SJCRH30 (cell line): Measurements from ENCODE around the gene SPHK2. TPM values are rescaled to one million over a fixed set of nuclear protein-coding genes. Genes with fewer than 3 reads are reported as not detected.
A peak's percentile ranks its signal among the peaks of the same experiment; 100 is the strongest.
"Not testable (repeated sequence)": the region's sequence is repeated elsewhere in the genome, so short reads cannot be mapped to it uniquely, and the experiment has no call there.

Source experiments
- DNase-seq, 2 experiments: peaks; one replicate each; pipeline ENCODE4 v3.0.0-alpha.2; 2015 to 2020
- H3K27ac ChIP-seq: fragments of 250-450 bp; sonication (Bioruptor Pico); 2 replicates; pipeline ENCODE4 v1.5.1; 2020; ENCODE audit warnings: mild to moderate bottlenecking, moderate library complexity
- H3K27me3 ChIP-seq: fragments of 250-450 bp; sonication (Bioruptor Pico); 2 replicates; pipeline ENCODE4 v1.5.1; 2020; ENCODE audit warnings: mild to moderate bottlenecking, moderate library complexity
- H3K36me3 ChIP-seq: fragments of 250-450 bp; sonication (Bioruptor Pico); 2 replicates; pipeline ENCODE4 v1.5.1; 2020; ENCODE audit warnings: mild to moderate bottlenecking, moderate library complexity
- H3K4me1 ChIP-seq: fragments of 250-450 bp; sonication (Bioruptor Pico); 2 replicates; pipeline ENCODE4 v1.5.1; 2020; ENCODE audit warnings: mild to moderate bottlenecking, moderate library complexity
- H3K4me3 ChIP-seq: fragments of 250-450 bp; sonication (Bioruptor Pico); 2 replicates; pipeline ENCODE4 v1.5.1; 2020; ENCODE audit warnings: mild to moderate bottlenecking, moderate library complexity
- H3K9me3 ChIP-seq: fragments of 250-450 bp; sonication (Bioruptor Pico); replicated peaks from 2 replicates; pipeline ENCODE4 v1.5.1; 2020; ENCODE audit warnings: mild to moderate bottlenecking, moderate library complexity
- total RNA-seq: library from RNA; depleted of rRNA; stranded (reverse); fragments of >200 nt; shearing (Covaris generic); gene quantifications from 2 replicates; pipeline ENCODE4 v1.2.3, GENCODE V29; 2014

The SPHK2 gene
- total RNA-seq, 1 experiment from 2014 or later, result 17.4 TPM

DNA sequence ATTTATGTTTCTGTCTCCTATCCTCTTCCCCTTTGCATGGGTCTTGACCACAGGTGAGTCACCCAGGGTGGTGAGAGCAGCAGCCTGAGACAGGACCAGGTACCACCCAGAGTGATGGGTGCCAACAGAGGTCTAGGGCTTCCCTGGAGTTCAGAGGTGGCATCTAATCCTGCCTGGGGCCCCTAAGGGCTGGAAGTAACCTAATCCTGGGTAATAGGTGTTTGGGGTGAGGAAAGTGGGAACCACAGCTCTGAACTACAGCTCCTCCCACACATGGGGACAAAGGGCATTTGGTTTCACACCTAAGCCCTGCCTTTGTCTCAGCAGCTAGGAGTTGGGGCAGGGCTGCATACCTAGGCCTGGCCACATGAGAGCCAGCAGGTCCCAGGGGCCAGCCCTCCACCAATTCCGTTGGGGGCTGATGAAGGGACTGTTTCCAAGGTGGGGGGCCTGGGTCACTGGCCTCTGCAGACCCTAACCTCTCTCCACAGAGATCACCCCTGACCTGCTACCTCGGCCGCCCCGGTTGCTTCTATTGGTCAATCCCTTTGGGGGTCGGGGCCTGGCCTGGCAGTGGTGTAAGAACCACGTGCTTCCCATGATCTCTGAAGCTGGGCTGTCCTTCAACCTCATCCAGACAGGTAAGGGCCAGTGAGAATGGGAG lies 8.0 kb downstream of the SPHK2 start:
- DNase-seq, result no peak
- H3K27ac ChIP-seq, result no peak overlapping the region
- peaks cover 6% of the 10 kb centered on the region; the same call in 1 of the 2 replicates for H3K36me3 ChIP-seq

DNA sequence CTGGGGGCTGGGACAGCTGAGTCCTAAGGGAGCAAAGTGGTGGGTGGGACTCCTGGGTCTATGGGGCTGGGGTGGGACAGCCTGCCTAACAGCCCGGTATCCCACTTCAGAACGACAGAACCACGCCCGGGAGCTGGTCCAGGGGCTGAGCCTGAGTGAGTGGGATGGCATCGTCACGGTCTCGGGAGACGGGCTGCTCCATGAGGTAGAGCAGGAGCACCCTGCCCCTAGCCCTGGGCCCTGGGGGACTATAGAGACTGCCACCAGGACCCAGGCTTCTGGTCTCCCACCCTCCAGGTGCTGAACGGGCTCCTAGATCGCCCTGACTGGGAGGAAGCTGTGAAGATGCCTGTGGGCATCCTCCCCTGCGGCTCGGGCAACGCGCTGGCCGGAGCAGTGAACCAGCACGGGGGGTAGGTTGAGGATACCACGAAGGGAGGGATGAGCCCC lies 8.6 kb downstream of the SPHK2 start:
- Histone ChIP-seq H3K27me3 (no peaks in the 10 kb centered on the region), H3K4me3 (no peak overlapping the region), H3K27ac (no peak overlapping the region), H3K4me1 (peaks cover 9% of the 10 kb centered on the region; the same call in 1 of the 2 replicates), H3K9me3 (no peaks in the 10 kb centered on the region), H3K36me3 (peaks cover 6% of the 10 kb centered on the region; the same call in 1 of the 2 replicates)
- DNase-seq, result no peak

More for the DNA sequence above, 8.0 kb downstream of the SPHK2 start:
- Histone ChIP-seq H3K4me1 (peaks cover 9% of the 10 kb centered on the region; the same call in 1 of the 2 replicates), H3K4me3 (no peak overlapping the region), H3K27me3 (no peaks in the 10 kb centered on the region), H3K9me3 (no peaks in the 10 kb centered on the region)

DNA sequence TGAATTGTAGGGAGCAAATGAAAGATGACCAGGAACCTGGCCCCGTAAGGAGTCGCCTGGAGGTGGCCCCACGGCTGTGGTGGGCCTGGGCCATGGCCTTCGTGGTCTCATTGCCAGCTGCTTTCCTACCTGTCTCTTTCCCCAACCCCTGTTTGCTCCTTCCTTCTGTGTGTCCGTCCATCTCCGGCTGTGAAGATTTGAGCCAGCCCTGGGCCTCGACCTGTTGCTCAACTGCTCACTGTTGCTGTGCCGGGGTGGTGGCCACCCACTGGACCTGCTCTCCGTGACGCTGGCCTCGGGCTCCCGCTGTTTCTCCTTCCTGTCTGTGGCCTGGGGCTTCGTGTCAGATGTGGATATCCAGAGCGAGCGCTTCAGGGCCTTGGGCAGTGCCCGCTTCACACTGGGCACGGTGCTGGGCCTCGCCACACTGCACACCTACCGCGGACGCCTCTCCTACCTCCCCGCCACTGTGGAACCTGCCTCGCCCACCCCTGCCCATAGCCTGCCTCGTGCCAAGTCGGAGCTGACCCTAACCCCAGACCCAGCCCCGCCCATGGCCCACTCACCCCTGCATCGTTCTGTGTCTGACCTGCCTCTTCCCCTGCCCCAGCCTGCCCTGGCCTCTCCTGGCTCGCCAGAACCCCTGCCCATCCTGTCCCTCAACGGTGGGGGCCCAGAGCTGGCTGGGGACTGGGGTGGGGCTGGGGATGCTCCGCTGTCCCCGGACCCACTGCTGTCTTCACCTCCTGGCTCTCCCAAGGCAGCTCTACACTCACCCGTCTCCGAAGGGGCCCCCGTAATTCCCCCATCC lies 9.4 kb downstream of the SPHK2 start:
- no peak for DNase-seq
- no peak overlapping the region for H3K4me3 ChIP-seq
- no peaks in the 10 kb centered on the region for H3K9me3 ChIP-seq
- H3K4me1 ChIP-seq, result peaks cover 13% of the 10 kb centered on the region
- no peak overlapping the region for H3K27ac ChIP-seq
- H3K27me3 ChIP-seq, result no peaks in the 10 kb centered on the region
- peaks cover 6% of the 10 kb centered on the region; the same call in 1 of the 2 replicates for H3K36me3 ChIP-seq

DNA sequence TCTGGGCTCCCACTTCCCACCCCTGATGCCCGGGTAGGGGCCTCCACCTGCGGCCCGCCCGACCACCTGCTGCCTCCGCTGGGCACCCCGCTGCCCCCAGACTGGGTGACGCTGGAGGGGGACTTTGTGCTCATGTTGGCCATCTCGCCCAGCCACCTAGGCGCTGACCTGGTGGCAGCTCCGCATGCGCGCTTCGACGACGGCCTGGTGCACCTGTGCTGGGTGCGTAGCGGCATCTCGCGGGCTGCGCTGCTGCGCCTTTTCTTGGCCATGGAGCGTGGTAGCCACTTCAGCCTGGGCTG lies 9.9 kb downstream of the SPHK2 start:
- Histone ChIP-seq H3K27me3 (no peaks in the 10 kb centered on the region), H3K4me3 (no peak overlapping the region), H3K4me1 (peaks cover 18% of the 10 kb centered on the region), H3K9me3 (no peaks in the 10 kb centered on the region), H3K27ac (no peak overlapping the region), H3K36me3 (peaks cover 6% of the 10 kb centered on the region; the same call in 1 of the 2 replicates)
- no peak for DNase-seq

DNA sequence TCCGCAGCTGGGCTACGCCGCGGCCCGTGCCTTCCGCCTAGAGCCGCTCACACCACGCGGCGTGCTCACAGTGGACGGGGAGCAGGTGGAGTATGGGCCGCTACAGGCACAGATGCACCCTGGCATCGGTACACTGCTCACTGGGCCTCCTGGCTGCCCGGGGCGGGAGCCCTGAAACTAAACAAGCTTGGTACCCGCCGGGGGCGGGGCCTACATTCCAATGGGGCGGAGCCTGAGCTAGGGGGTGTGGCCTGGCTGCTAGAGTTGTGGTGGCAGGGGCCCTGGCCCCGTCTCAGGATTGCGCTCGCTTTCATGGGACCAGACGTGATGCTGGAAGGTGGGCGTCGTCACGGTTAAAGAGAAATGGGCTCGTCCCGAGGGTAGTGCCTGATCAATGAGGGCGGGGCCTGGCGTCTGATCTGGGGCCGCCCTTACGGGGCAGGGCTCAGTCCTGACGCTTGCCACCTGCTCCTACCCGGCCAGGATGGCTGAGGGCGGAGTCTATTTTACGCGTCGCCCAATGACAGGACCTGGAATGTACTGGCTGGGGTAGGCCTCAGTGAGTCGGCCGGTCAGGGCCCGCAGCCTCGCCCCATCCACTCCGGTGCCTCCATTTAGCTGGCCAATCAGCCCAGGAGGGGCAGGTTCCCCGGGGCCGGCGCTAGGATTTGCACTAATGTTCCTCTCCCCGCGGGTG lies 10.4 kb downstream of the SPHK2 start:
- no peak for DNase-seq
- Histone ChIP-seq H3K27ac (no peak overlapping the region), H3K4me1 (peaks cover 20% of the 10 kb centered on the region), H3K36me3 (peaks cover 6% of the 10 kb centered on the region; the same call in 1 of the 2 replicates), H3K9me3 (no peaks in the 10 kb centered on the region), H3K4me3 (no peak overlapping the region), H3K27me3 (no peaks in the 10 kb centered on the region)

DNA sequence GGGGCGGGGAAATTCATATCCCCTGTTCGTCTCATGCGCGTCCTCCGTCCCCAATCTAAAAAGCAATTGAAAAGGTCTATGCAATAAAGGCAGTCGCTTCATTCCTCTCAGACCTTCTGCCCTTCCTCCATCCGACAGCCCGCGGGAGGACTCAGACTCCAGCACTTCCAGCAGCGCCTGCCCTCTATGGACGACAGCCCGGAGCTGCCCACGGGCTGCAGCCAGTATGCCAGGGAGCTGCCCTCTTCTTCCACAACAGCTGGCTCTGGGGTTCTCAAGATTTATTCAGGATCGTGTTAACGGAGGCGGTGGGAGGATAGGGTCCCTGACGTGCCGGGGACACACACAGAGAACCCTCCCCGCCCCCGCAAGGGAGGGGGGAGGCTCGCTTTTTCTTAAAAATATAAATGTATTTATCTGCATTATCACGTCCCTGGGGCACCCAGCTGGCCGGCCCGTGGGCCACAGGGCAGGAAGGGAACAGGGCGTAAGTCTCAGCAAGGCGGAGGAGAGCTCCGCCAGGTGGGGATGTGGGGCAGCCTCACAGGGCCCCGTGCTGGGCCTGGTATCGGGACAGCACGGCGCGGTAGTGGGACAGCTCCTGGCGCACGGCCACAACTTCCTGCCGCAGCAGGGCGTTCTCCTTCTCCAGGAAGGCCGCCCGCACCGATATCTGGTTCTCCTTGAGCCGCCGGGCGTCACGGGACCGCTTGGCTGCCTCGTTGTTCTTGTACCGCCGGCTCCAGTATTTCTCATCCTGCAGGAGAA lies 11.2 kb downstream of the SPHK2 start:
- H3K4me1 ChIP-seq, result peaks cover 19% of the 10 kb centered on the region
- H3K9me3 ChIP-seq, result no peaks in the 10 kb centered on the region
- H3K36me3 ChIP-seq, result peaks cover 6% of the 10 kb centered on the region; the same call in 1 of the 2 replicates
- no peak for DNase-seq
- no peak overlapping the region for H3K27ac ChIP-seq
- H3K4me3 ChIP-seq, result no peak overlapping the region
- no peaks in the 10 kb centered on the region for H3K27me3 ChIP-seq

DNA sequence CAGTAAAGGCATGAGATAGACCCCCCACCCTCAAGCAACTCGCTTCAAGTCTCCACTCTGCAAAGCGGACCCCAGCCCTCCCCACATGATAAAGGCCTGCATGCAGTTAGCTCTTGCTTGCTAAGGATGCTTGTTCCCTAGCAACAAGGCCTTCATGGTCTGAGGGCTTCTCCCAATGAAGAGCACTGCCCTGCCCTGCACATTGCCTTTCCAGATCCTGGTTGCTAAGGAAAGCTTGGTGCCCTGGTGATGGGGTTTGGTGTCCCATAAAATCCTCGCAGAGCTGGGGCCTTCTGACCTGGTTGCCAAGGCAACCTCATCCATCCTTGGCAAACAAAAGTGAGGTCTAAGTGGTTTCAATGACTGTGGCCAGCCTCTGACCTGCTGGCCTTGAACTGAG lies 11.9 kb downstream of the SPHK2 start:
- no peak for DNase-seq
- Histone ChIP-seq H3K4me3 (no peak overlapping the region), H3K9me3 (no peaks in the 10 kb centered on the region), H3K27ac (no peak overlapping the region), H3K27me3 (no peaks in the 10 kb centered on the region), H3K4me1 (peaks cover 19% of the 10 kb centered on the region), H3K36me3 (peaks cover 6% of the 10 kb centered on the region; the same call in 1 of the 2 replicates)

DNA sequence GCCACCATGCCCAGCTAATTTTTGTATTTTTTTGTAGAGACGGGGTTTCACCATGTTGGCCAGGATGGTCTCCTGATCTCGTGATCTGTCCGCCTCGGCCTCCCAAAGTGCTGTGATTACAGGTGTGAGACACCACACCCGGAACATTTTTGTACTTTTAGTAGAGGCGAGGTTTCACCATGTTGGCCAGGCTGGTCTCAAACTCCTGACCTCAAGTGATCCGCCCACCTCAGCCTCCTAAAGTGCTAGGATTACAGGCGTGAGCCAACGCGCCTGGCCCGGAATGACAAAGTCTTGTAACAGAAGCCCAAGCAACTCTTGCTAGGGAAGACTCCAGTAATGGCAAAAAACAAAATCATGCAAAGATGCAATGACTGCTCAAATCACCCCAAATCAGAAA lies 13.0 kb downstream of the SPHK2 start:
- H3K36me3 ChIP-seq, H3K4me3 ChIP-seq, DNase-seq, H3K27me3 ChIP-seq, H3K27ac ChIP-seq, H3K9me3 ChIP-seq: not testable (repeated sequence)
- H3K4me1 ChIP-seq, result peaks cover 21% of the 10 kb centered on the region

DNA sequence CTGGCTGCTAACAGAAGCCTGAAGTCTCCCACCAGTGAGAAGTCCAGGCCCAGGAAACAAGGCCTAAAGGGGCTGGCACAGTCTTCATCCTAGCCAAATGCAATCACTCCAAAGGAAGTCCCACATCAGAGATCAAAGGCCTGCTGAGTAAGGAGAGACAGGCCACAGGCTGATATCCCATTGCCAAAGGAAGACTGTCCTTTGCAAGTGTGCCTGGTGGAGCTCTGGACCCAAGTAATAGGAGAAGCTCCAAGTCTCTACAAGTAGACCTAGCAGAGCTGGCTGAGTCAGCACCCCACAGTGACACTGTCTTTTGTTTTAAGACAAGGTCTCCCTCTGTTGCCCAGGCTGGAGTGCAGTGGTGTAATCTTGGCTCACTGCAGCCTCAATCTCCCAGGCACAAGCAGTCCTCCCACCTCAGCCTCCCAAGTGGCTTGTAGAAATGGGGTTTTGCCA lies 13.4 kb downstream of the SPHK2 start:
- H3K27ac ChIP-seq, result no peak overlapping the region
- H3K4me1 ChIP-seq, result peaks cover 21% of the 10 kb centered on the region
- no peaks in the 10 kb centered on the region for H3K27me3 ChIP-seq
- H3K4me3 ChIP-seq, result no peak overlapping the region
- no peaks in the 10 kb centered on the region for H3K9me3 ChIP-seq
- H3K36me3 ChIP-seq, result peaks cover 6% of the 10 kb centered on the region; the same call in 1 of the 2 replicates
- DNase-seq, result peak in 1 of 2 experiments; percentile 45

DNA sequence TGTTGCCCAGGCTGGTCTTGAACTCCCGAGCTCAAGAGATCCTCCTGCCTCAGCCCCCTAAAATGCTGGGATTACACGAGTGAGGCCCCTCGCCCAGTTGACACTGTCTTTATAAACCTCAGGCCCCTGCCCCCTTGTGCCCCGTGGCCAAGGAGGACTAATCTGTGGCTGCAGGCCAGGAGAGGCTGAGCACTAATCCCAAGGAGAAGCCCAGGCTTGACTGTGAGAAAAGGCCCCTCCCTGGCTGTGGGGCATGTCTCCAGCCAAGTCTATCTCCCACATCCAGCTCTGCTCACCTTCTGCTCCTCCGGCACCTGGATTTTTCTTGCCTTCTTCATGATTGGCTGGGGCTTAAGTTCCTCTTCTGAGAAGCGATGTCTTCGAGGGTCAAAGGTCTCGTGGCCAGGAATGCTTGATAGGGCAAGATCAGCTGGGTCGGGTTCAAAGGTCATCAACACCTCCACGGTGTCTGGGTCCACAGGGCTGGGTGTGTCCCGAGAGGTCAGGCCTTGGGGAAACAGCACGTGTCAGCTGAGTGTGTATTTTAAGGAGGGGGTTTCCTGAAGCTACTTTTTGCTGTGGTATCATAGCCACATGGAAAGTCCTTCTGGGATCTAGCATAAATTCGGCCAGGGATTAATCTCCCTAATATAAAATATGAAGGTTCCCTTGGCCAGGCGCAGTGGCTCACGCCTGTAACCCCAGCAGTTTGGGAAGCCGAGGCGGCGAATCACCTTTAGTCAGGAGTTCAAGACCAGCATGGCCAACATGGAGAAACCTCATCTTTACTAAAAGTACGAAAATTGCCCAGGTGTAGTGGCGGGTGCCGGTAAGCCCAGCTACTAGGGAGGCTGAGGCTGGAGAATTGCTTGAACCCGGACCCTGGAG lies 14.1 kb downstream of the SPHK2 start:
- DNase-seq, result no peak
- peak overlapping the region; percentile 50 for H3K4me3 ChIP-seq
- peak overlapping the region; percentile 58; the same call in 1 of the 2 replicates for H3K27ac ChIP-seq
- no peaks in the 10 kb centered on the region for H3K27me3 ChIP-seq
- H3K36me3 ChIP-seq, result peaks cover 6% of the 10 kb centered on the region; the same call in 1 of the 2 replicates
- H3K9me3 ChIP-seq, result no peaks in the 10 kb centered on the region
- H3K4me1 ChIP-seq, result peaks cover 23% of the 10 kb centered on the region

DNA sequence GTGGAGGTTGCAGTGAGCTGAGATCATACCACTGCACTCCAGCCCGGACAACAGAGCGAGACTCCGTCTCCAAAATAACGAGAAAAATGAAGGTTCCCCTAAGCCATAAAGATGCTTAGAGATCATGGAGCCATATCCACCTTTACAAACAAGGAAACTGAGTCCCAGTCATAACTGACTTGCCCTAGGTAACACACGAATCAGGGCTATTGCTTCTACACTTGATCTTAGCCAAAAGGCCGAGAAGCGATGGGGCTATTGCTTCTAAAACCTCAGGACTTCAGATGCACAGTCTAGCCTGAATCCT lies 14.7 kb downstream of the SPHK2 start:
- H3K4me1 ChIP-seq, result peaks cover 26% of the 10 kb centered on the region
- H3K36me3 ChIP-seq, result peaks cover 6% of the 10 kb centered on the region; the same call in 1 of the 2 replicates
- H3K9me3 ChIP-seq, result no peaks in the 10 kb centered on the region
- H3K27me3 ChIP-seq, result no peaks in the 10 kb centered on the region
- H3K4me3 ChIP-seq, result peak overlapping the region; percentile 50
- no peak for DNase-seq
- H3K27ac ChIP-seq, result peak overlapping the region; percentile 58

DNA sequence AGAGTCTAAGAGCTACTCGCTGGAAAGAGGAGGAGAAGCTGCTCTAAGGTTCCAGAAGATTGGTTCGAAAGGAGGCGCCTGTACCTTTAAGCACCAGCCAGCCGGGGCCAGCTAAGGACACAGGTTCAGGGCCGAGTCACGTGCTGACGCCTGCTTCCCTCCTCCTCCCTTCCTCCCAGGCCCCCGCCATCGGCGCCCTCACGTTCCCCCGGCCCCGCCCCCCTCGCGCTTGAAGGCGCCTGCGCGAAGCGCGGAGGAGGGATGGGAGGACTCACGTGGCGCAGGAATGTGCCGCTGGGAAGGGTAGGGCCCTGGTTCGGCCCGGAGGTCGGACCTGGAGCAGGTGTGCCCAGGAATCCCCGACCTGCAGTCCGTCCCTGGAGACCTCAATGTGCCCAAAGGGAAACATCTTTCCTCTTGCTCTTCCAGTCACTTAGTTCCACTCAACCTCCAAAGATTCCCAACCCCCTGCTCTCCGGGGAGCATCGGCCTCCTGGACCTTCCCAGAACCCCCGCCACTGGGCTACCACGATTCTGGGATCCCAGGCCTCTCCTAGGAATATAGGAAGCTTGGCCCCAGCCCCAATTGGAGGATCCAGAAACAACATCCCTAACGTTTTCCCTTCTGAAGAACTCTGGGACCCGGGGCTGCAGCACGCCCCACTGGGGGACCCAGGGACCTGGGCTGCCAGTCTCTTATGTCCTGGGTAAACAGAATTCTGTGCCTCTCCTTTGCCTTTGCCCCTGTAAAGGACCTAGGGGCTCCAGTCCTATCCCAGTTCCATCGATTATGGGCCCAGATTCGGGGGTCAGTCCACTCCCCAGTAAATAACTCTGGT lies 15.3 kb downstream of the SPHK2 start:
- peak overlapping the region; percentile 50 for H3K4me3 ChIP-seq

More for the DNA sequence above, 15.3 kb downstream of the SPHK2 start:
- H3K36me3 ChIP-seq, result peaks cover 3% of the 10 kb centered on the region; the same call in 1 of the 2 replicates
- no peaks in the 10 kb centered on the region for H3K9me3 ChIP-seq
- H3K27ac ChIP-seq, result peak overlapping the region; percentile 58
- peak; percentile 96 to 97 for DNase-seq
- peaks cover 26% of the 10 kb centered on the region for H3K4me1 ChIP-seq
- H3K27me3 ChIP-seq, result no peaks in the 10 kb centered on the region
